HL-60/S4 treated with phorbol 12-myristate 13-acetate at 8.2 ng/mL for 4 days and 3 days (cell line): ENCODE measurements around the gene IRX2.

ENCODE experiments used
- in situ Hi-C: fragments of 300-500 bp; cut with MboI; formaldehyde crosslinking; loops from 2 replicates; pipeline ENCODE4 v1.15.0; 2022; ENCODE audit warnings: low sequenced_read_pairs

IRX2 gene

GRCh38 chr5:2756211-2757152 lies 5.0 kb upstream of the IRX2 start:
- in situ Hi-C loops = no loop called here

DNA sequence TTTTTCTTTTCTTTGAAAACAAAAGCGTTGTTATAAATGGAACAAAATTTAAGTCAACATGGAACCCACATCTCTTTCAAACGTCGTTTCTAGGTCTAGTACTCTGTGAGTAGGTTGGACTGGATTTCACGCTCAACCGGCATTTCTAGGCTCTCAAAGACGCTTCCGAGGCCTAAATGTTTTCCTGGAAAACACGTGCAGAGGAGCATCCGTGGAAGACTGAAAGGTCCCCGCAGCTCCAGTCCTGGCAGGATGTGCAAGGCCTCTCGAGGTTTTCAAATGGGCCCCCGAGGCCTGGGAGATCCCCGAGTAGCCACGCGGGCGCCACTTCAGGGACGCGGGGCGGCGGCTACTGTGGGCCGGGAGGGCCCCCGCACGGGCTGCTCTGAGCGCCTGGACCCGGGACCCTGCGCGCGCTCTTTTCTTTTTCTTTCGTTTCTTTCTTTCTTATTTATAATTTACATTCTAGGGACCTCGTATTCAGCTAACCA lies 4.2 kb upstream of the IRX2 start:
- in situ Hi-C loops = no loop called here

DNA sequence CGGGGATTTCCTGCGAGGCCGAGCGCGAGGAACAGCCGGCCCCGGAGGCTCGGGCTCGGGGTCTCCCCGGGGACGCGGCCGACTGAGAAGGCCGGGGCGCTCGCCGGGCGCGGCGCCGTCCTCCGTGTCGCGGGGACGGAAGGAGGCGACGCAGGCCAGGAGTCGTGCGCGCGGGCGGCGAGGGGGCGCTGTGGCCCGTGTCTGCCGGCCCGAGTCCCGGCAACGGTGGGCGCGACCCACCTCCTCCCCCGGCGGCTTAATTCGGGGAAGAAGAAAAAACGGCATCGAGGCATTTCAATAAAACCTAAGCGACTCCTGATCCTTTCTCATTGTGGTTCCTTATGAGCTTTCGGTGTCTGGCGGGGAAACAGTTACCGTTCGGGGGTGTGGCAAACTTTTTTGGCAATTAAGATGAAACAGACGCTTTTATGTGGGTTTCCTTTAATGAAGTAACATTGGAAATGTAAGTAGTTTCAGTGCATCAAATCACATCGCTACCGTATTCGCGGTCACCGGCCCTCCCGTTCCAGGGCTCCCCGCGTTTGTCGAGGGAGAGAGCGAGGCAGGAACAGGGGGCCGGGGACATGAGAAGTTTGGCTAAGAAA lies 3.7 kb upstream of the IRX2 start:
- in situ Hi-C loops = no loop called here

DNA sequence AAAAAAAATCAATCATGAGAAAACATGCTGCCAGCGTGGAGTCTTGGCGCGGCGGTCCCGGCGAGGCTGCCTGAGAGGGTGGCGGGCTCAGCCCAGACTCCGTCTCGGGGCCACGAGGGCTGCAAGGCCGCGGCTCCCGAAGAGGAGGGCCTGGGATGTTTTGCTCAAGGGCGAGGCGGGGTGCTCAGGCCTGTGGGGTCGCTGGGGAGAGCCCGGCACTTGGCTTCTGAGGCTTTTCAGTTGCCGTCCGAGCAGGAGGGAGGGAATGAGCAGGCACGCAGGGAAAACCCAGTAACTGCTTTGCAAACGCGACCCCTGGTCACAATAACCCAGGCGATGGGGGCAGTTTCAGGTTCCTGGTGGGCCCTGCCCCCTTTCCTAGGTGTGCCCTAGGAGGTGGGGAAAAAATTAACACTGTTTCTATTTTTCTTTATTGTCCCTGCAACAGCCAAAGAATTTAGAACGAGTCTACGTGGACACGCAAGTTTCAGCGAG lies 3.2 kb upstream of the IRX2 start:
- in situ Hi-C loops = no loop called here

DNA sequence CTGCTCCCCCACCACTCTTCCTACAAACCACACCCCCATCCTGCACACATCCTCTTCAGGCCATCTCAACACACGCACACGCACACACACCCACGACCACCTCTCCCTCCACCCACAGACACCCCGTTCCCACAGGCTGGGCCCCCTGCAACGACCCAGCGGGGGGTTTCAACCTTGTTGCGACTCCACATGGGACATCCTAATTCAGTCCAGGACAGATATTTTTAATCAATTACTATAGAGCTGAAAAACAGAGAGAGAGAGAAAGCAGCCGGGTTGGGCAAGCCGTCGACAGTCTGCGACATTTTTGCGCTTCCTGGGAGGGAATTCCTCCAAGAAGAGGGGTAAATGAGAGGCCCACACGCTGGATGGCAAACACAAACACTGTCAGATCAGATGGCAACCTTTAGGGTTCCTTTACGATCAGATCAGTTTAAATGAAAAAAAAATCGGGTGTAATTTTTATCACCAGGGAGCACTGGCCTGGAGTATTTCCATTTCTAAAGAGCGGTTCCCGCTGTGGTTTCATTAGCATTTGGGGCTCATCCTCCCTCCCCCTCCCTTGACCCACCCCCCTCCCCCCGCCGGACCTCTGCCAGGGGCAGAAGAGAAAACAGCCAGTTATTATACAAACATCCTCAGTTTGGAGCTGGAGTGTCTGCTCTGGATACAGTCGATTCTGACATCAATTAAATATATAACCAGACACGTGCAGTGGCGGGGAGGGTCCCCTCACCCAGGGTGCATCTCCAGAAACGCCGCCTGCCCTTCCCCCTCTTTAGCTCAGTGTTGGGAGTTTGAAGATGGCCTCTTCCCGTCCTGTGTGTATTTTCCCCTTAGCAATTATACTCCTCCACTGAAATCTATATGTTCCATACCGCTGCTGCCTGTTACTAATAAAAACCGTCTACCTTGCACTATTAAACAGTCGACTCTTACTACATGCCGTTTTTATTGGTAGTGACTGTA lies 2.3 kb upstream of the IRX2 start:
- in situ Hi-C loops = no loop called here

DNA sequence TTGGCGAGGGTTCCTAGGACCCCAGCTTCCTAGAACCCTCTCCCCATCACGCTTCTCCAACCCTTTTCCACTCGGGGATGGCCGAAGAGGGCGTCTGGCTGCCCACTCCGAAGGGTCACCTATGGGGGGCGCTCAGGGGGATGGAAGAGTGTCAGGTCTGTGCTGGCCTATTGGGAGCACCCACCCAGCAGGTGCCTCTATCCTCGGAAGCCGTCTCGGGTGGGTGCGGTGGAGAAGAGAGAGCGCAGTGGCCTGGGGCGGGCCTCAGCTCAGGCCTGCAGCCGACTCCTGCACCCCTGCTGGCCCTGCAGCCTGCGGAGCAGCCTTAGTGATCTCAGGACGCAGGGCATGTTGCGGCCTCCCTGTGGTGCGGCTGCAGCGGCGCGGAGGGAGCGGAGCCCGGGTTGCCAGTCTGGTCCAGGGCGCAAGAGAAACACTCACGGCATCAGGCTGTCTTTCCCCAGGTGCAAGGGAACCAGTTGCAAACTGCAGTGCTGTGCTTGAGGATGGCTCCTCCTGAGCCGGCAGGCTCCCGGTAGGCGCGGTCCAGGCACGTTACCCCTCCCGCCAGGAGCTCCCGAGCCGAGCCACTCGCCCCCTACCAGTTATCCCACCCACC lies 1.5 kb upstream of the IRX2 start:
- in situ Hi-C loops = no loop called here

DNA sequence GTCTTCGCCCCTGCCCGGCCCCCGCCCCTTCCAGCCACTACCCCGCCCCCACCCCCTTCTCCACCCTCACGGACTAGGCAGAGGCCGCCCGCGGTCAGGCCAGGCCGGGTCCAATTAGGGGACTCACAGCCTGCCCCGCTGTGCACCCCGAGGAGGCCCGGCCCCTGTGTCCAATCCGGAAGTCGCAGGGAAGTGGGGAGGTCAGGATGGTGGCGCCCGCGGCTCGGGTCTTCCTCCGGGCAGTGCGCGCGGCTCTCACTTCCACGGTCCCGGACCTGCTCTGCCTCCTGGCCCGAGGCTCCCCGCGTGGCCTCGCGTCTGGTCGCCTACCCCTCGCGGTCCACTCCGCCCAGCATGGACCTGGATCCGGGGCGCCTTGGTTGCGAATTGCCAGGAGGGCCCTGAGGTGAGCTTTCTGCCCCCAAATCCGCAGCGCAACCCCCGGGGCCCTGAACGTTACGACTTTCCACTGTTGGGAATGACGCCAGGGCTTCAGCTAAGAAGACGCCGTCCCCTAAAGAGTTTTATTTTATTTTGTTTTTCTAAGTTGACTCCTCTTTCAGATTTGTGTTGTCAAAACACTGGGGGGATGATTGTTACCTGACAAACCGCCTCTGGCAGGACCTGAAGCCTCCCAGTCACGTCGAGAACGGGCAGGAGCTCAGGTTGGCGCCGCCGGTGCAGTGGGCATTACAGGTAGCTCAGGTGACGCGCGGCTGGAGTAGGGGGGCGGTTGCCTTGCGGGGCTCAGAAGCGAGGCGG lies 763 bp upstream of the IRX2 start:
- in situ Hi-C loops = no loop called here

DNA sequence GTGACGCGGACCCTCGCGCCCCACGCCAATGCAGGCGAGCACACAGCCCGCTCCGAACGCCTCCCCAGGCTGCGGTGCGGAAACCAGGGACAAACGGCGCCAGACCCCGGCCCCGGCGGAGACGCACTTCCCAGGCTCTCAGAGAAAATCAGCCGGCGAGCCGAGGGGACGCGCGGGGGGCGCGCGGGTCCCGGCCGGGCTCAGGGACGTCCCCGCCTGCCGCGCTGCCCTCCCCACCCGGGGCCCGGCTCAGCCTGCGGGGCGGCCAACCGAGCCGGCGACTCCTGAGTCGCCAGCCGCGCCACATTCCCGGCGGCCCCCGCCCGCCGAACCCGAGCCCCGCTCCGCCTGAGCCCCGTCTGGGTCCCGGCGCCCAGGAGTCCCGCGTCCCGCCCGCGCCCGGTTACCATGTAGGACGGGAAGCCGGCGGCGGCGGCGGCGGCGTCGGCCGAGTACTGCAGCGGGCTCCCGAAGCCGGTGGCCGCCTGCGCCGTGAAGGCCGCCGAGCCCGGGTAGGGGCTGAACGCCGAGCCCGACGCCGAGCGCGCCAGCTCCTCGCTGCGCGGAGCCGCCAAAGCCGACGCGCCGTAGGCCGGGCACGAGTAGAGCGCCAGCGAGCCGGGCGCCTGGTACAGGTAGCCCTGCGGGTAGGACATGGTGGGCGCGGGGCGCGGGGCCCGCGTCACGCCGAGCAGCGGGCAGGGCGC lies 566 bp downstream of the IRX2 start:
- in situ Hi-C loops = no loop called here

DNA sequence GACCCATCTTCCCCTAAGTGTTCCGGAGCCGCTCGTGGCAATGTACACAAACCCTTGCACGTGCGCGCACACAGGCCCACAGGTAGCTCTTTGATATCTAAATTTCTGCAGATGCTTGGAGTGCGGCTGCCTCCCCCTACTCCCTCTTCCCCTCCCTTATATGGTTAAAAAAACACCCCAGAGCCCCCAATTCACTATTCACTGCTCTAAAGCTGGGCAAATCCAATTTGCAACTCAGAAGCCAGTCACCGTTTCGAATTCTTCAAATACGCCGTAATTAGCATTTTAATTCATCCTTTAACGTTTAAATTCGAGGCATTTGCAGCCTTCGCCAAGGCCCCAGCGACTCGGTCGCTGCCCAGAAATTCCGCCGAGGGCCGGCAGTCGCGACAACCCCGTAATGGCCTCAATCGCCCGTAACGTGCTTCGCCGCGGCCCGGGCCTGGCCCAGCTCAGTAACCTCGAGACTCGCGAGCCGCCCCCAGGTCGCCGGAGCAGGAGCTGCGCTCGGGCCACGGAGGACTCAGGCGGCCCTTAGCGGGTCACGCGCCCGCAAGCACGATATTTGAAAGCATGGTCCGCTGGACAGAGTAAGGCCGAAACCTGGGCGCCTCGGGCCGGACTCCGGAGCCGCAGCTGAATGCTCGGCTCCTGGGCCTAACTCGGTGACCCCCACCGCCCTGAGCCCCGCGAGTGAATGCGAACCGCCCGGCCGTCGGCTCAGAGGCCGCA lies 1.3 kb downstream of the IRX2 start:
- in situ Hi-C loops = no loop called here

DNA sequence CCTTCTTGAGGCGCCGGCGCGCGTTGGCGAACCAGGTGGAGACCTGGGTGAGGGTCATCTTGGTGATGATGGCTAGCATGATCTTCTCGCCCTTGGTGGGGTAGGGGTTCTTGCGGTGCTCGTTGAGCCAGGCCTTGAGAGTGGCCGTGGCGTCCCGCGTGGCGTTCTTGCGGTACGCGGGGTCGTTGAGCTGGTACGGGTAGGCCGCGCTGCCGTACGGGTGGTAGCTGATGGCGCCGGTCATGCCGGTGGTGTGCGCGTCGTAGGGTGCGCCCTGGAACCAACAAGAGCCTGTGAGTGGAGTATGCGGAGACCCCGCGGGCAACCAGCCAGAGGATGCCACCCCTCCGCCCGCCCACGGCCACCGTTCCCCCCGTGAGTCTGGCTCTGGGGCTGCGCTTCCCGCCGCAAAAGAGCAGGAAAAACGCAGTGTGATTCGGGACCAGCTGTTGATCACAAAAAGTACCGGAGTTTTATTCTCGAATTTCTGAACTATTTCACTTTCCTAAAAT lies 1.9 kb downstream of the IRX2 start:
- in situ Hi-C loops = no loop called here

GRCh38 chr5:2748861-2749513 lies 2.5 kb downstream of the IRX2 start:
- in situ Hi-C loops = no loop called here

DNA sequence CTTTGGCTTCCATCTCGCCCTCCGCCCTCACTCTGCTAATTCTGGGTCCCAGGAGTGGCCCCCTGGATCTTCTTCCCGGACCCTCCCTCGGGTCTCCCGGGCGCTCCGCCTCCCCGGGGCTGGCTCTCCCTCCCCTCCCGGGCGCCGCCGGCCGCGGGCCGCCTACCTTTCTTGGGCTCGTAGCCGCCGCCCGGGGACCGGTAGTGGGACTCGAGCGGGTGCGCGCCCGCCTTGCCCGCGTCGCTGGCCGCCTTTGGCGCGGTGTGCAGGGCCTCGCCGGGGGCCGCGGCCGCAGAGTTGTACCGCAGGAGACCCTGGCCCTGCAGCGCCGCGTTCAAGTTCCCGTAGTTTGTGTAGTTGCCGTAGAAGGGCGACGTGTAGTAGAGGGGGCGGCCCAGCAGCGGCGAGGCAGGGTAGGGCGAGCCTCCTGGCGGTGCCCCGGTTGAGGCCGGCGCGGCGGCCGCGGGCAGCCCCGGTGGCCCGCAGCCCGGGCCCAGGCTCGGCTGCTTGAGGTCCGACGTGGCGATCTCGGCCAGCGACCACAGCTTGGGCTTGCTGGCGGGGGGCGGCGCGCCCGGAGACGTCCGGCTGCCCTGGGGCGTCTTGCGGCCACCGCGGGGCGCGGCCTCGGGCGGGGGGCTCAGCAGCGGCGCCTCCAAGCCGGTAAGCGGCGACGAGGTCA lies 3.2 kb downstream of the IRX2 start:
- in situ Hi-C loops = no loop called here

GRCh38 chr5:2747363-2748162 lies 3.9 kb downstream of the IRX2 start:
- in situ Hi-C loops = no loop called here

- in situ Hi-C loops = no loop called here
These were observed 4.9 kb downstream of the IRX2 start for GRCh38 chr5:2746561-2747032.

- in situ Hi-C loops = no loop called here
These were observed 7.0 kb downstream of the IRX2 start for GRCh38 chr5:2744485-2744884.
